Iris pigment epithelial cell (primary cell): ENCODE results near the gene EPS8L3.
"Not testable (repeated sequence)": the region's sequence is repeated elsewhere in the genome, so short reads cannot be mapped to it uniquely, and the experiment has no call there.

Experiments used
- DNase-seq: peaks from one replicate; pipeline ENCODE4 v3.0.0-alpha.2; 2011; ENCODE audit warnings: low read depth

Gene EPS8L3

DNA sequence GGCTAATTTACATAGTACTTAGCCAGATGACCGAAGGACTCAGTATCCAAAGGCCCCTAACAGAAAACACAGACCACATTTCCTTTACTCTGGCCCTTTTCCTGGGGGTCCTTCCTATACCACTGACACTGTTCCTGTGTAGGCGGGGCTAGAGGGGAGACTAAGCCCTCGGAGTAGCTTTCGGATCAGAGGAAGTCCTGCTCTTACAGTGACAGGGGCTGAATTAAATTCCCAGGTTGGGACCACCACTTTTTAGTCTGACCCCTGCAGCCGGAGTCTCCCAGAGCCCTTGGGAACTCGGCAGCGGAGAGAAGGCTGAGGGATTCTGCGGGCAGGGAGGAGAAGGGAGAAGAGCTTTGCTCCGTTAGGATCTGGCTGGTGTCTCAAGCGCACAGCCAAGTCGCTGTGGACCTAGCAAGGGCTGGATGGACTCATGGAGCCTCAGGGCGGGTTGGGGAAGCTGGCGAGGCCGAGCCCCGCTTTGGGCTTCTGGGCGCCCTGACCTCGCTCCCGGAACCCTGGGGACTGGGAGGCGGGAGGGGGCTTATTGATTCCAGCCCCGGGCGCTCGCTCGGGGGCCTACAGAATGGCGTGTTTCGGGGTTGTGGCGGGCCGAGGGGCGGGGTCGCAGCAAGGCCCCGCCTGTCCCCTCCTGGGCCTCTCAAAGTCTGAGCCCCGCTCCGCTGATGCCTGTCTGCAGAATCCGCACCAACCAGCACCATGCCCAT, 52.0 kb downstream of the EPS8L3 start, which contains the start of gene GSTM5:
GSTM5 (plus strand) TSS at position 659 of the 728 bp plus-strand sequence; CDS start at position 721, 62 bp downstream.
- DNase-seq = not testable (repeated sequence)

DNA sequence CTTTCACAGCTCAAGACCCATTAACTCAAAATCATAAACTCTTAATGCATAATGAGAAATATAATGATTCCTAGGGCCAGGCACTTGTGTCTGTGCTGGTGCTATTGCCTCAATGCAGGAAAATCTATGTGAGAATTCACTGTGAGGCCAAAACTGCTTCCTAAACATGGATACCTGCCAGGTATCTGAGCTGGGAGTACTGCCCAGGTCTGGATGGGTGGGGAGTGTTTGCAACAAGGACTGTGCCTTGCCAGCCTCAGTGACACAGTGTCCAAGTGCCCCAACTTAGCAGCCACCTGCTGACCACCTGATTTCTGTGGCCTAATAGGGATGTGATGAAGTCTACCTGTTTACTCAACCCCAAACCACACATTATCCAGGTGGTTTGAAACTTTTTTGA, 53.9 kb downstream of the EPS8L3 start:
- not testable (repeated sequence) for DNase-seq

- not testable (repeated sequence) for DNase-seq
These were observed 54.8 kb downstream of the EPS8L3 start for GRCh38 chr1:109708949-109709348.

DNA sequence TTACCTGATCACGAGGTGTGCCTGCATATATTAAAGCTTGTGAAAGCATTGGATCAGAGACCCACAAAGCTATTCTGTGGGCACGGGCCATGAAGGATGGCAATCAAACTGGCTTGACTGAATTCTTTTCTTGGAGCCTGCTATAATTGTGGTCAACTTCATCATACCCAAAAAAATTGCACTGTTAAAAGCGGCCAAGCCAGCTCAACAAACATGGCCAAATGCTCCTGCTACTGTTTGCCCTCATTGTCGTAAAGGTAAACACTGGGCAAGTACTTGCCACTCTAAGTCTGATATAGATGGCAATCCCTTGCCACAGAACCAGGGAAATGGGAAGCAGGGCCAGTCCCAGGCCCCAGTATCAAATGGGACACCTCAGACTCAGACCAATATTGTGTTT, 58.3 kb downstream of the EPS8L3 start:
- DNase-seq = no peak

- no peak for DNase-seq
These were observed 59.5 kb downstream of the EPS8L3 start for GRCh38 chr1:109704173-109704572.

DNA sequence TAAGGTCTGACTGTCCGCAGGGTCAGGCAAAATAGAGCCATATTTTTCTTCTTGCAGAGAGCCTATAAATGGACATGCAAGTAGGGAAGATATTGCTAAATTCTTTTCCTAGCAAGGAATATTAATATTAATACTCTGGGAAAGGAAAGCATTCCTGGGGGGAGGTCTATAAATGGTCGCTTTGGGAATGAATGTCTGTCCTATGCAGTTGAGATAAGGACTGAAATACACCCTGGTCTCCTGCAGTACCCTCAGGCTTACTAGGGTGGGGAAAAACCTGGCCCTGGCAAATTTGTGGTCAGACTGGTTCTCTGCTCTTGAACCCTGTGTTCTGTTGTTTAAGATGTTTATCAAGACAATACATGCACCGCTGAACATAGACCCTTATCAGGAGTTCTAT, 60.8 kb downstream of the EPS8L3 start:
- not testable (repeated sequence) for DNase-seq
